Activated CD4-positive, alpha-beta T cell treated with anti-CD3 and anti-CD28 coated beads, Interleukin-2, Interleukin-4, amounts not matched to agents 100 ng/mL and 50 ng/mL, durations not matched to agents 16 hours and 8 hours (primary cell): ENCODE results near the gene BICDL2.

Source experiments
- DNase-seq: peaks from one replicate; pipeline ENCODE4 v3.0.0-alpha.2; 2020; ENCODE audit warnings: low spot score

Gene BICDL2

DNA sequence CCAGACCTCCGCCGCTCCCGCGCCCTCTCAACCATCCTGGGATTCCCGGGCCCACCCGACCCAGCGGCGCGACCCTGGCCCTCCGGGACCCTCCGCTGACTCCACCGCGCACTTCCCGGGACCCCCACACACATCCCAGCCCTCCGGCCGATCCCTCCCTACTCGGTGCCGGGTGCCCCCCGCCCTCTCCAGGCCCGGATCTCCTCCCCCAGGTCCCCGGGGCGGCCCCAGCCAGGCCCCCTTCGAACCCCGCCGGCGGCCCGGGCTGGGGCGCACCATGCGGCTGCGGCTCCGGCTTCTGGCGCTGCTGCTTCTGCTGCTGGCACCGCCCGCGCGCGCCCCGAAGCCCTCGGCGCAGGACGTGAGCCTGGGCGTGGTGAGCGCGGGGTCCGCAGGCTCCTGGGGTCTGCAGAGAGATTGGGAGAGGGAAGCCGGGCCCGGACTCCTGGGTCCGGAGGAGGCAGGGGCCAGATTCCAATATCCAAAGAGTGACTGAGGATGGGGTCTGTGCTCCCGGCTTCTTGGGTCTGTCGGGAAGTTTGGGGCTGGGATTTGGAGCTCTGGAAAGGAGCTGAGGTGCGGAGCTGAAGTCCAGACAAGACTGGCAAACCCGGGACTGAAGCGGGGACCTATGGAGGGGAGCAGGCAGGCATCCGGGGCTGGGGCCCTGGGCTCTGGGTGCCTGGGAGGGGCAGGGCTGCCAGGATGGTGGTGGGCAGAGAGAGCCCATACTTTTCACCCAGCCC, 10.1 kb upstream of the BICDL2 start:
- DNase-seq: no peak

DNA sequence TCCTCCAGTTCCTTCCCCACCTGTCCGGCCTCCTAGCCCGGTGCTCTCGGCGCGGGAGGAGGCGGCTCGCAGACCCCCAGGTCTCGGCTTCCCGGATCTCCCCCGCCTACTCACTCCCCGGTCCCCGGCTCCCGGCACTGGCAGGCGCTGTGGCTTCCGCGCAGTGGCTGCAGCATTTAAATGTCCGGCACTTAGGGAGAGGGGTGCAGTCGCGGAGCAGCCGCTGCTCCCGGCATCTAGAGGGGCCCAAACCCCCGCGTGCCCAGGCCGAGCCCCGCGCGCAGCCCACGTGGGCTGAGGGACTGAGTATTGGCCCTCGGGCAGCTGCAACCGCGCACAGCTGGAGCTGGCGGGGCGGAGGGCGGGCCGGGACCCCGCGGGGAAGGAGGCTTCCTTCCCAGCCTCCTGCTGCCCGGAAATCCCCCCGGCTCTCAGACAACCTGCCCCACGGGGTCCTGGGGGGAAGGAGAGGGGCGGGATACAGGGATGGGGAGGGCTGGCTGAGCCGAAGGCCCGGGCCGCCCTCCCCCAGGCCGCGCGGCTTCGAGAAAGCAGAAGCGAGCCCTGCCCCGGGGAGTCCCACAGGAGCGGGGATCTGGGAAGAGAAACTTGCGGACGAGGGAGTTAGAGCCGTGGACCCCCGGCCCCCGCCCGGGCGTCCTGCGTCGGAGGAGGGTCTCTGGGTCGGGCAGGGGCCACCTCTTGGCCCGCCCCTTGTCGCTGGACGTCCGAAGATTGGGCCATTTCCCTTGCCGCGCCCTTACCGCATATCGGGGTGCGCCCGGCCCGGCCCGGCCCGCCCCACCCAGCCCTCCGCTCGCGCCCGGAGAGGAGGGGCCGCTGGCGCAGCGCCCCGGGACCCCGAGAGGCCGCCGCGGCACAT, 9.3 kb upstream of the BICDL2 start, which contains the start of gene MMP25:
Gene MMP25, plus strand, starts transcription at position 804 of the 883 bp plus-strand sequence. CDS start 357 bp downstream, outside the sequence.
- no peak for DNase-seq

DNA sequence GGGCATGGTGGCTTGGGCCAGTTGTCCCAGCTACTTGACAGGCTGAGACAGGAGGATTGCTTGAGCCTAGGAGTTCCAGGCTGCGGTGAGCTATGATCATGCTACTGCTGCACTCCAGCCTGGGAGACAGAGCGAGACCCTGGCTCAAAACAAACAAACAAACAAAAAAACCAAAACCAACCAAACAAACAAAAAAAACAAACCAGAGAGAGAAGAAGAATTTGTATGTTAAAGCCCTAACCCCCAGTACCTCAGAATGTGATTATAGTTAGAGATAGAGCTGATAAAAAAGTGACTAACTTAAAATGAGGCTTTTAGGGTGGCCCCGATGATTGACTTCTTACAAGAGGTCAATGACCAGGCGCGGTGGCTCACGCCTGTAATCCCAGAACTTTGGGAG, 8.0 kb upstream of the BICDL2 start:
- no peak for DNase-seq

DNA sequence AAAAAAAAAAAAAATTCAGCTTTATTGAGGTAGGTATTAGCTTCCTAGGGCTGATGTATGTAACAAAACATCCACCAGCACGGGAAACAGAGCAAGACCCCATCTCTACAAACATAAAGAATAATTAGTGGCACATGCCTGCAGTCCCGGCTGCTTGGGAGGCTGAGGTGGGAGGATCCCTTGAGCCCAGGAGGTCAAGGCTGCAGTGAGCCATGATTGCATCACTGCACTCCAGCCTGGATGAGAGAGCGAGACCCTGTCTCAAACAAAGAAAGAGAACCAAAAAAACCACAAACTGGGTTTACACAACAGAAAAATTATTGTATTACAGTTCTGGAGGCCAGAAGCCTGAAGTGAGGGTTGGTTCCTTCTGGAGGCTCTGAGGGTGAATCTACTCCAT, 5.6 kb upstream of the BICDL2 start:
- DNase-seq: no peak

DNA sequence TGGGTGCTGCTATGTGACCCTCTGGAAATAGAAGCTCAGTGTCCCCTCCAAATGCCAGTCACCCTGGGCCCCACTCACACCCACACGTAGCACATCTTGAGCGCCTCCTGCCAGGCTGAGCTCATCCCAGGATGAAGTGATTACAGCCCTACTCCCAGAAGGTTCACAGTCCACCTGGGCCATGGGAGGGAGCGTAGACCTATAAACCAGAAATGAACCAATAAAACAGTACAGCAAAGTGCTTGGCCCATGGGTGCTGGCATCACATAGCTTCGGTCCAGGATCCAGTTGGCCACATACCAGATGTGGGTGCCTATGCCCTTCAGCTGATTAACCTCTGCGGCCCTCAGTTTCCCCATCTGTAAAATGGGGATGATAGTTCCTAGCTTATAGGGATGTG, 2.2 kb upstream of the BICDL2 start:
- DNase-seq: no peak

DNA sequence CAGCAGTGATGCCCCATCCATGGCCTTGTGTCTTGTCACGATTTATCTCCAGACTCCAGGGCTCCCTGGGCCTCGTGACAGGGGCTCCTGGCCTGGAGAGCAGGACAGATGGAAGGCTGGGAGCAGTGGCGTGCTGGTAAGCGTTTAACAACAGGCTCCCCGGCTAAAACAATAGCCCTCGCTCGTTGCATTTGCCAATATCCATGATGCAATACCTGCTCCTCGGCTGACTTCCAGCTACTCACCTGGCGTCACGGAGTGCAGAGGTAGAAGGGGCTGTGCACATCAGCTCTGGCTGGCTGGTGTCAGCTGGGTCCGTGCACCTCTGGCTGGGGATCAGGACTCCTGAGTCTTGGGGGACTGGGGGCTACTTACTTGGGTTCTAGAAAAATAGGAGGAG, 1.5 kb upstream of the BICDL2 start:
- DNase-seq: no peak

DNA sequence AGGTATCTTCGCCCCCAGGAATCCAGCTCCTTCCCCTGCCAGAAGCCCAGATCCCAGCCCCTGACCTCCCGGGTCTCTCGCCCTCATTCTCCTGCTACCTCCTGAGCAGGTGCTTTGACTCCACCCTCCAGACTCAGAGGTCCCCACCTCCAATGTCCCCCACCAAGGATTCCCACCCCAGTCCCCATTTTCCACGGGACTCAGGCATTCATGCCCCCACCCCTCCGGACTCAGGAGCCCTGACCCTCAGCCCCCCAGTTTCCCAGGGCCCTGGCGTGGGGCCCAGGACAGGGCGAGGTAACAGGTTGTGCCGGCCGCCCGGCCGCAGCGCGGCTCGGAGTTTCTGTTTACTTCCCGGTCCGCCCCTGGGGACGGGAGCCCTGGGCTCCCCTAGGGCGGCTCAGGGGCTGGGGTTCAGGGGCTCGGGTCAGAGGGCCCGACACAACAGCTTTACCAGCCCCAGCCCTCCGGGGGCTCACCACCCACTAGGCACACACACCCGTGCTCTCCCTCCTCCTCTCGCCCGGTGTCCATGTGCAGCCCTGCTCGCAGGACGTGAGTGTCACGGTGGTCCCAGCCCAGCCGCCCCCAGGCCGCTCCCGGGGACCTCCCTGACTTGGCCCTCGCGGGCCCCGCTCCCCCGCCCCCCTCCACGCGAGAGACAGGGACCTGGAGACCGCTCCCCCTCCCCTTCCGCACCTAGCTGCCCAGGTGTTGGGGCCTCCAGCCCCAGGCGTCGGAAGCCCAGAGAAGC, 595 bp downstream of the BICDL2 start:
- no peak for DNase-seq

DNA sequence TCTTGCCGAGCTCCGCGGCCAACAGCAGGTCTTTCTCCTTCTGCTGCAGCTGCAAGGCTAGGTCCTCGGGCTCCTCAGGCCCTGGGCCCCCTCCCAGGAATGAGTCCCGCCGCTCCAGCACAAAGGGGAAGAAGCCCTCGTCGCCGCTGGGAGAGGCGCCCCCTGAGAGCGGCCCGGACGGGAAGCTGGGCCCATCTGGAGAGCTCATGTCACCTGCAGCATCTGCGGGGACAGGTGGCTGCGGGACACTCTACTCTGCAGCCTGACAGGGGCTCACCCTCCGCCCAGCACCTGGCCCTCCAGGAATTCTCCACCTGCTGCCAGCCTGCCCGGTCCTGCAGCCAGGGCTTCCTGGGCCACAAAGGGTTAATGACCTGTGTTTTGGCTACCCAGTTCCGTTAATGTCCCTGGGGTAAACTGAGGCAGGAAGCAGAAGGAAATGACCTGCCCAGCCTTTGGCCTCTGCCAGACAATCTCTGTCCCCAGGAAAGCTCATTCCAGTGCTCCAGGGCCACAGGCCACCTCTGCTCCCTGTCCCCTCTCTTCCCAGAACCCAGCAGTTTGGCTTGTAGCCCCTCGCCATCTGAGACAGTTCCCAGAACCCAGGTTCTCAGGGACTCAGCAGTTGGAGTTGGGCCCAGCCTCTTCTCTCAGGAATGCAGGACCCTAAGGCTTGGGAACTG, 1.3 kb downstream of the BICDL2 start:
- no peak for DNase-seq

DNA sequence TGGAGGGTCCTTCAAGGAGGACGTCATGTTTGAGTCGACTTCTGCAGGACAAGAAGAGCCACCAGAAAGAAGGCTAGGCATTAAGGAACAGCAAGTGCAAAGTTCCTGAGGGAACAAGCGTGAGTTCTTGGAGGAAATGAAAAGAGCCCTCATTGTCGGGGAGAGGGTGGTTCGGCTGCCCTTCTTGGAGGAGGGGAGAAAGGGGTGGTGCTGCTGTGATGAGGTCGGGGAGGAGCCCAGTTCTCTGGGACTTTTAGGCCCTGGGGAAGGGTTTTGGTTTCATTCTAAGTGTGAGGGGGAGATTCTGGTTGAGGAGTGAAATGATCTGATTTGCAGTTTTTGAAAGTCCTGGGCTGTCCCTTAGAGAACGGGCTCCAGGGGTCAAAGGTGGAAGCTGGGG, 4.1 kb downstream of the BICDL2 start:
- DNase-seq: no peak

DNA sequence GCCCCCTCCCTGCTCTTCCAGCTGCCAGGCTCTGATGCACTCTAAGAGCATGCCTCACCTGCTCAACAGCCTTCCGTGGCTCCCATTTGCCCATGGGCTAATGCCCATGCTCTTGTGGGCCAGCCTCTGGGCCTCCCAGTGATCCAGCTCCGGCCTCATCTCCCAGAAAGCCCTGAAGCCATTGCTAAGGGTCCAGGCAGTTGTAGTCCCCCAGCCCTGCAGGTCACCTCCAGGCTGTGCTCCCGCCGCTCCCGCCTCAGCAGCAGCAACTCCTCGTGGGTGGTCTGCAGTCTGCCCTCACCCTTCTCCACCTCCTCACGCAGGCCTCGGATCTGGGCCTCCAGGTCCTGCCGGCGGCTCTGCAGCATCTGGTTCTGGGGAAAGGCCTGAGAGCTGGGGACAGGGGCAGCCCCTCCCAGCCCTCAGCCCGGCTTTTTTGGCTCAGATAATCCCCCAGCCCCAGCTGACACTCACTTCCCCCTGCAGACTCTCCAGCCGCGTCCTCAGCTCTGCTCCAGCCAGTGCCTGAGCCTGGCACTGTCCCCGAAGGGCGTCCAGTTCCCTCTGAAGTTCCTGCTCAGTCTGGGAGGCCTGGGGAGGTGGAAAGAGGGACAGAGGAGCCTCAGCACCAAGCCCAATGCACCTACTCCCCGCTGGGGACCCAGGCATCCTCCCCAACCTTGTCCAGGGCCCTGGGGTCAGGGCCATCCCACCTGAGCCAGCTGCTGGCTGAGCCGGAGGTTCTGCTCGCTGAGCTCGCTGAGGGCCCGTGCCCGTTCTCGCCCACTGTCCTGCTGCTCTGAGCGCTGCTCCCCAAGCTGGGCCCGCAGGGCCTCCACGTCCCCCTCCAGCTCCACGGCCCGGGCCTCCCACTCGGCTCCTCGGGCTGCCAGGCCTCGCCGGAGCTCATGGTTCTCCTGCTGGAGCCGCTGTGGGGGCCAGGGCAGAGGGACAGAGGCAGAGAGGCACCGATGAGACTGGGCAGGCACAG, 6.2 kb downstream of the BICDL2 start:
- DNase-seq: no peak

DNA sequence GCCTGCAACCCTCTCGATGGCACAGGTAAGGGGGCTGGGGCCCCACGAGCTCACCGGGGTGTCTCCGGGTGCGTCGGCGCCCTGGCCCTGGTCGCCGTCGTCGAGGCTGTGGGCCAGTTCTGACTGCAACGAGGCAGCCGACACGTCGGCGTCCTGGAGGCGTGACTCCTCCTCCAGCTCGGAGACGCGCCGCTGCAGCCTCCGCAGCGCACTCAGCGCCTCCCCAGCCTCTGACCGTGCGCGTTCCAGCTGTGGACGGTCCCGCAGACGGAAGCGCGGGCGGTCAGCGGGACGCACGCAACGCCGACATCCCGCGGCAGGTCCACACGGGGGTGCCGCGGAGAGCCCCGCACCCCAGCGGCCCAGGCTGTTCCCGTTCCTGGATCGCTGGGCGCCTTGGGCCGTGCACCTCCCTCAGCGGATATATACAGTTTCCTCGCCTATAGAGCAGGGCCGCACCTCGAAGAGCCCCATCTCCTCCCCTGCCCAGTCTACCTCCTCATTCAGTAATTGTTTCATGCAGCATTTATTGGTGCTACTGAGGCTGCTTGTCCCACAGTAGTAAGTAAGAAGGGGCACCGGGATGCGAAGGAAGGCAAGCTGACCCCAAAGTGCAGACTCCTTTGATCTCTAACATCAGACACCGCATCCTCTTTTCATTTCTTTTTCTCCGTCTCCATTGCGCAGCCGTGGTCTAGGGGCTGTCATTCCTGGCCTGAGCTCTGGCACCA, 7.1 kb downstream of the BICDL2 start:
- peak; percentile 55 for DNase-seq

DNA sequence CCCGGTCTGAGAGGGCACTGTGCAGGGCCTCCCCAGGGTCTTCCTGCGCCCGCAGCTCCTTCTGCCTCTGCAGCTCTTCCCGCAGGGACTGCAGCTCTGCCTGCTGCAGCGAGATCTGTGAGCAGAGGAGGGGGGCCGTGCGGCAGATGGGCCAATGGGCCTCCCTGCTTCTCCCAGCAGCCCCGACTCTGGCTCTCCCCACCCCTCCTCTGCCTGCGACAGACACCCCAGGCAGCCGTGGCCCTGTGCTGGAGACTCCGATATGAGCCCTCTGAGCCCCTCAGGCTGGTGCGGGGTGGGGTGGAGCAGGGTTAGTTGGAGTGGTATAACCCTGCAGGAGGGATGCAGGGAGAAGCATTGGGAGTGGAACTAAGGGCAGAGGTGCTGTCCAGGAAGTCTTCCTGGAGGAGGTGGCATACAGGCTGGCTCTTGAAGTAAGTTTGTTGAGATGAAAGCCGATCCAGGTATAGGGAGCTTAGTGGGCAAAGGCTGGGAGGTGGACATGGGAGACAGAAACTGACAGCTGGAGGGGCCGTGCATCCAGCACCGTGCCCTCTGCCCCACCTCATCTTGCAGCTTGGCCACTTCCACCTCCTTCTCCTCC, 7.9 kb downstream of the BICDL2 start:
- no peak for DNase-seq

DNA sequence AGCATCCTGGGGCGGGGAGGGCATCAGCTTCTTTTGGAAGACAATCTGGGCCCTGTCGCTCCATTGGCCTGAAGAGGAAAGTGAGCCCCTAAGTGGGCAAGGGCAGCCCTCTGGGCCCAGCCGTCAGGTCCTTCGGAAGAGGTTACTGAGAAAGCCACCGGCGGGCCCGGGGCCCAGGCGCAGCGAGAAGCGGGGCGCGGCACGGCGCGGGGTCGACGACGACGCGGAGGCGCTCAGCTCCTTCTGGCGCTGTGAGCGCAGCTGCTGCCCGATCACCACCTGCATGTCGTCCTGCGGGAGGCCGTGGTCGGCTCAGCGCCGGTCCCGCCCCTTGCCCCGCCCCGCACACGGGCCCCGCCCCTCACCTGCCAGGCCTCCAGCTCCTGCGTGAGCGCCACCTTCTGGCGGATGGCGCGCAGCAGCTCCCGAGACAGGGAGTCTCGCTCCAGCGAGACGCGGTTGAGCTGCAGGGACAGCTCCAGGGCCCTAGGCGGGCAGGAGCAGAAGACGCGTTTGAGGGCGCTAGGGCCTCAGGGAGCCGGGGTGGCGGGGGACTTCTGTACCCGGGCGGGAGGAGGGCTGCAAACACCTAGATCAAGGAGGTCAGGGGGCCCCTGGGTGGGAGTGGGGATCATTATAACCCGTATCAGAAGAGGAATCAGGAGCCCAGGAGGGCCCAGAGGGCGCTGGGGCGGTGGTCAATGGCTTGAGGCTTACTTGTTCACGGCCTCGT, 8.6 kb downstream of the BICDL2 start:
- peak; percentile 93 for DNase-seq

DNA sequence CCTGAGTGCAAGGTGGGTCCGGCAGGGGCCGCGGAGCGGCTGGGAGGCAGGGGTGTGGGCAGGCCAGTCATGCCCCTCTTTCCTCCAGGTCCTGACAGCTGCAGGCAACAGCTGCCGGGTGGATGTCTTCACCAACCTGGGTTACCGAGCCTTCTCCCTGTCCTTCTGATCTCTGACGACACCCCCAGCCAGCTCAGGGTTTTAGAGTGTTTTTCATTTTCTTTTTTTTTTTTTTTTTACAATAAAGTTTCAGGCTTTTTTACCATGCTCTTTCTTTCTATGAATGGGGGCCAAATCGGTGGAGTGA, 9.3 kb downstream of the BICDL2 start:
- DNase-seq: no peak

DNA sequence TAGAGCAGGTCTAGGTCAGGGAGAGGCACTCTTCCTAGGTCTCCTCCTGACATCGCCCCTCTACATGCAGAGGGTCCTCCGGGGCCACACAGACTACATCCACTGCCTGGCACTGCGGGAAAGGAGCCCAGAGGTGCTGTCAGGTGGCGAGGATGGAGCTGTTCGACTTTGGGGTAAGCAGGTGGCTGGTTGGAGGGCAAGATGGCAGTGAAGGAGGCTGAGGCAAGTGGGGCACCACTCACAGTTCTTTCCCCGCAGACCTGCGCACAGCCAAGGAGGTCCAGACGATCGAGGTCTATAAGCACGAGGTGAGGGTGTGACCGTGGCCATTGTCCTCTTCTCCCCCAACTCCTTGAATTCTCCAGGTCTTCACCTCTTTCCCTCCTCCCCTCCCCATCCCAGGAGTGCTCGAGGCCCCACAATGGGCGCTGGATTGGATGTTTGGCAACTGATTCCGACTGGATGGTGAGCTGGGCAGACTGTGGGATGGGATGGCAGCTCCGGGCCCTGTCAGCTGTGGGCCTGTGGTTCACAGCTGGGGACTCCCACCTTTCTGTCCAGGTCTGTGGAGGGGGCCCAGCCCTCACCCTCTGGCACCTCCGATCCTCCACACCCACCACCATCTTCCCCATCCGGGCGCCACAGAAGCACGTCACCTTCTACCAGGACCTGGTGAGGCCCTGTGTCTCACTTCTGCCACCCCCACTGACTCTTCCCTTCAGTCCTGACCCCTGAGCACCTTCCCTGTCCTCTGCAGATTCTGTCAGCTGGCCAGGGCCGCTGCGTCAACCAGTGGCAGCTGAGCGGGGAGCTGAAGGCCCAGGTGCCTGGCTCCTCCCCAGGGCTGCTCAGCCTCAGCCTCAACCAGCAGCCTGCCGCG, 9.9 kb downstream of the BICDL2 start:
- DNase-seq: no peak

DNA sequence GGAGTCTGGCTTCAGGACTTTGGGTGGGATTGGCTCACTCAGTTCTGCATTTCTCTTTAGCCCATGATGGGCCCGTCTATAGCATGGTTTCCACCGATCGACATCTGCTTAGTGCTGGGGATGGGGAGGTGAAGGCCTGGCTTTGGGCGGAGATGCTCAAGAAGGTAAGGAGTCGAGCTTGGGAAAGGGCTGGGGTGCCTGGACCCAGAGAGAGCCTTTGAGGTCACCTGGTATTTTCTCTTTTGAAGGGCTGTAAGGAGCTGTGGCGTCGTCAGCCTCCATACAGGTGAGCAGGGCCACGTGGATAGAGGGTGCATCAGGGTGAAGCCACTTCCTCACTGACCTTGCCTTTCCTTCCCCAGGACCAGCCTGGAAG, 10.8 kb downstream of the BICDL2 start:
- DNase-seq: no peak

DNA sequence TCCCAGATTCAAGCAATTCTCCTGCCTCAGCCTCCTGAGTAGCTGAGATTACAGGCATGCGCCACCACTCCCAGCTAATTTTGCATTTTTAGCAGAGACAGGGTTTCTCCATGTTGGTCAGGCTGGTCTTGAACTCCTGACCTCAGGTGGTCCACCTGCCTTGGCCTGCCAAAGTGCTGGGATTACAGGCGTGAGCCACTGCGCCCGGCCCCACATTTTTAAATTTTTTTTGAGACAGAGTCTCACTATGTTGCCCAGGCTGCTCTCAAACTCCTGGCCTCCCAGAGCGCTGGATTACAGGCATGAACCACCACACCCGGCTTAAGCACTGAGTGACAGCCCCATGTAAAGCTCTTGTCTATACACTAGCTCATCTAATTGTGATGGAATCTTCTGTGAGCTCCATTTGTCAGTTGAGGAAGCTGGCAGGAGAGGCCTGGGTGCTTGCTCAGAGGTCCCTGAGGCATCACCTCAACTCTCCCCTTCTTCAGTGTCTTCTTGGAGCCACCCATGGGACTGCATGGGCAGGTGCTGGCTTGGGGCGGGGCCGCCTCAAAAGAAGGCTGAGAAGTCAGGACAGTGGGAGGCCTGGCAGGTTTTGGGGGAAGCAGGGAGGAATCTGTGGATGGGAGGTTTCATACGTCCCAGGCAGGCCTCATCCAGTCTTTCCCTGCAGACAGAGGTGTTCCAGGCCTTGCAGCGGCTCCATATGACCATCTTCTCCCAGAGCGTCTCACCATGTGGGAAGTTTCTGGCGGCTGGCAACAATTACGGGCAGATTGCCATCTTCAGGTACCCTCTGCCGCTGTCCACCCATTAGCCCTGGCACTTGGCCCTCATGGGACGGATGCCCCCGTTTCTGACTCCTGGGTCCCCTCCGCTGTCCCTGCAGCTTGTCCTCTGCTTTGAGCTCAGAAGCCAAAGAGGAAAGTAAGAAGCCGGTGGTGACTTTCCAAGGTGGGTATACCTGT, 11.4 kb downstream of the BICDL2 start:
- no peak for DNase-seq
